ENCODE measurements around the gene EIF3D. TPM values are rescaled to one million over a fixed set of nuclear protein-coding genes. Genes with fewer than 3 reads are reported as not detected.

The EIF3D gene
- total RNA-seq, 6 experiments from 2014 or later = 163 to 177 (median 172) TPM

- no peak for TF ChIP-seq CTCF (IDR thresholded peaks at IDR 0.05)
- Mint-ChIP-seq H3K27me3 (ENCODE audit: insufficient read depth) (no peaks in the 10 kb centered on the region; the same call in 1 of the 2 replicates), H3K27ac (peak overlapping the region; percentile 86), H3K36me3 (ENCODE audit: low read depth) (peaks cover 31% of the 10 kb centered on the region), H3K4me3 (no peak overlapping the region), H3K4me1 (ENCODE audit: low read depth) (peaks cover 47% of the 10 kb centered on the region), H3K9me3 (no peaks in the 10 kb centered on the region)
- DNase-seq = no peak
Measured at GRCh38 chr22:36472689-36473088, 56.3 kb downstream of the EIF3D start.

DNA sequence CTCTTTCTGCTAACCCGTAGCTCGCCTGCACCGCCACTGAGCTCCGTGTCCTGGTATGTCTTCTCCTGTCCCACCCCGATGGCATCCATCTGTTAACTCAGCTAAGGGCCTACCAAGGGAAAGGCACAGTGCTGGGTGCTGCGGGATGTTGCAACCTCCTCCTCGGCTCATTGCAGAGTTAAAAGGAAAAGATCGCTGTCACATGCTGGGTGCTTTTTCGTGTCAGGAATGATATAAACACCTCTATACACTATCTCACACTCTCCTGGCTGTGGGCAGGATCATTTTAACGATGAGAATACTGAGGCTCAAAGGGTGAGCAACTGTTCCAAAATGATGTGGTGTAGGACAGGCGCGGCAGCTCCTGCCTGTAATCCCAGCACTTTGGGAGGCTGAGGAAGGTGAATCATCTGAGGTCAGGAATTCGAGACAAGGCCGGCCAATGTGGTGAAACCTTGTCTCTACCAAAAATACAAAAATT lies 57.6 kb downstream of the EIF3D start:
- Mint-ChIP-seq H3K27me3 (ENCODE audit: insufficient read depth) (no peaks in the 10 kb centered on the region; the same call in 1 of the 2 replicates), H3K4me3 (peak overlapping the region; percentile 44), H3K27ac (peak overlapping the region; percentile 86), H3K36me3 (ENCODE audit: low read depth) (peaks cover 25% of the 10 kb centered on the region), H3K9me3 (no peaks in the 10 kb centered on the region), H3K4me1 (ENCODE audit: low read depth) (peaks cover 60% of the 10 kb centered on the region)
- TF ChIP-seq CTCF (IDR thresholded peaks at IDR 0.05) = no peak
- peak; percentile 81 for DNase-seq

DNA sequence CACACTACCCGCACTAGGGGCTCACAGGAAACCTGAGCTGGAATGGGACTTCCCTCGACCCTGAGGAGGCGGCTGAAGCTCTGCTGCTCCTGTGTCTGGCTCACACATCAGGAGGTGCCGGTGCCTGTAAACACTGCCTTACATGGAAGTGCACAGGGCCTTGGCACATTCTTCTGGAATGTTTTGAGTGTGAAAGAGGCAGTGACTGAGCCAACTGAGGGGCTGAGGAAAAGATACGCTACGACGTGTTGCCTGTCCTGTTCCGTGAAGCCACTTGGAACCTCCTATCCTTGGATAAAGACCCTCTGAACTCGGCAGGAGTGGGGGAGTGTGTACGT lies 58.0 kb downstream of the EIF3D start:
- H3K27ac Mint-ChIP-seq = peak overlapping the region; percentile 86
- TF ChIP-seq CTCF (IDR thresholded peaks at IDR 0.05) = no peak
- H3K4me3 Mint-ChIP-seq = peak overlapping the region; percentile 44
- H3K9me3 Mint-ChIP-seq = no peaks in the 10 kb centered on the region
- peaks cover 23% of the 10 kb centered on the region for H3K36me3 Mint-ChIP-seq (ENCODE audit: low read depth)
- no peak for DNase-seq
- no peaks in the 10 kb centered on the region; the same call in 1 of the 2 replicates for H3K27me3 Mint-ChIP-seq (ENCODE audit: insufficient read depth)
- peaks cover 64% of the 10 kb centered on the region for H3K4me1 Mint-ChIP-seq (ENCODE audit: low read depth)

DNA sequence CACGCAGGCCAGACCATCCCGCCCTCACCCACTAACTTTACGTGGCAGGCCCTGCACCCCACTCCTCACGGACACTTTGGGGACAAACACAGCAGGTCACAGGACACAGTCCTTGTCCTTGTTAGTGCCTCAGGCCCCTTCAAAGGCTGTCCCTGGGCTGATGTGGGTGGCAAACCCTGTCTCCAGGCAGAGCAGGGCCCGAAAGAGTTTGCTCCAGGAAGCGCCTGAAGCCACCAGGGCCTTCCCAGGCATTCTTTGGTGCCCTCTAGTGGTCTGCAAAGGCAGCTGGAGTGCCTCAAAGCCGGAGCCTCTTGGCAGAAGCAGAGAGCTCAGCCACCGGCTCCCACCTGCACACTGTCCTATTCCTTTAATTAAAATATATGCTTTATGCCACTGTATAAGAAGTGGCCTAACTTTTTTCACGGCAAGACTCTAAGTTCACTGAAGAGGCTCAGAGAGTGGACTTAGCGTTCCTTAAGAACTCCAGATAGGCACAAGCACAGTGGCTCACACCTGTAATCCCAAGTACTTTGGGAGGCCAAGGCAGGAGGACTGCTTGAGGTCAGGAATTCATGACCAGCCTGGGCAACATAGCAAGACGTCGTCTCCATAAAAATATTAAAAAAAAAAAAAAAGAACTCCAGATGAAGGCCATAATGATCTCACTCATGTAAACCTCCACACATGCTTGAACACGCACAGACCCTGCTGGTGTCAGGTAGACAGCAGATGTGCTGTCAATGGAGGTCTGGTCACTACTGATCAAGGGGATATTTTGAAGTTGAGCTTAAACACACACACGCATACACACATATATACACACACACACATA lies 58.6 kb downstream of the EIF3D start:
- Mint-ChIP-seq H3K36me3 (ENCODE audit: low read depth) (peaks cover 17% of the 10 kb centered on the region), H3K4me3 (peak overlapping the region; percentile 44), H3K27me3 (ENCODE audit: insufficient read depth) (no peaks in the 10 kb centered on the region; the same call in 1 of the 2 replicates), H3K4me1 (ENCODE audit: low read depth) (peaks cover 70% of the 10 kb centered on the region), H3K27ac (peak overlapping the region; percentile 86), H3K9me3 (no peaks in the 10 kb centered on the region)
- peak; percentile 98 for TF ChIP-seq CTCF (IDR thresholded peaks at IDR 0.05)
- peak; percentile 88 for DNase-seq

DNA sequence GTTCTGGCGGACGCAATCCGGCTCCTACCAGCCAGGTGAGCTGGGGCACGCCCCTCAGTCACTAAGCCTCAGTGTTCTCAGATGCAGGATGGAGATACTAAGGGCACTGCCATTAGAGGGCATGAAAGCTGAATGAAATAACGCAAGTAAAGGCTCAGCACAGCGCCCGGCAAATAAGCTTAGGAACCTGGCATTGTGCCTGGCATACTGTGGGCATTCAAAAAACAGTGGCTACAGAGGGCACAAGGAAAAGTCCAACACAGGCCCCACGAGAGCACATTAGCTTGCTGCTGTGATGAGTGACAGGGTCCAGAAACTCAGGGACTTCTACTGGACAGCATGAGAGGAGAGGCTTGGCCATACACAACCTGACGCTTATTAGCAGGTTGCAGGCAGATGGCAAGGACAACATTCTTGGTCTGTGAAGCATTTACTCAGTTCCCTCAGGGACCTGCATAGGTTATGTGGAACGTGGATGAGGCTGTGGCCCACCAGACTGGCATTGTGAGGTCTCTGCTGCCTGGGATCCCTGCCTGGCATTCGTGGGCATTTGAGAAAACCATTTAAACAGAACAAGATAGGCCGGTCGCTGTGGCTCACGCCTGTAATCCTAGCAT lies 59.8 kb downstream of the EIF3D start:
- no peak for TF ChIP-seq CTCF (IDR thresholded peaks at IDR 0.05)
- H3K4me3 Mint-ChIP-seq = no peak overlapping the region; the same call in 1 of the 2 replicates
- peaks cover 15% of the 10 kb centered on the region for H3K36me3 Mint-ChIP-seq (ENCODE audit: low read depth)
- H3K27ac Mint-ChIP-seq = peak overlapping the region; percentile 86; the same call in 1 of the 2 replicates
- peaks cover 4% of the 10 kb centered on the region; the same call in 1 of the 2 replicates for H3K27me3 Mint-ChIP-seq (ENCODE audit: insufficient read depth)
- no peak for DNase-seq
- no peaks in the 10 kb centered on the region for H3K9me3 Mint-ChIP-seq
- peaks cover 79% of the 10 kb centered on the region for H3K4me1 Mint-ChIP-seq (ENCODE audit: low read depth)
